Progenitor cell of endocrine pancreas (in vitro differentiated cells): ENCODE data around the gene NUDT5. TPM values are rescaled to one million over a fixed set of nuclear protein-coding genes. Genes with fewer than 3 reads are reported as not detected.
A peak's percentile ranks its signal among the peaks of the same experiment; 100 is the strongest.

Experiments
- DNase-seq: peaks from one replicate; pipeline ENCODE4 v3.0.0; 2021; ENCODE audit warnings: low spot score; ENCODE audit not compliant: unreplicated experiment
- H3K27ac Mint-ChIP-seq: 2 replicates; pipeline ENCODE4 v1.8.0; 2021; ENCODE audit warnings: mild to moderate bottlenecking, moderate library complexity, mixed read lengths
- H3K27me3 Mint-ChIP-seq: 2 replicates; pipeline ENCODE4 v1.8.0; 2021; ENCODE audit warnings: mixed read lengths
- H3K36me3 Mint-ChIP-seq: 2 replicates; pipeline ENCODE4 v1.8.0; 2022; ENCODE audit warnings: mixed read lengths; ENCODE audit not compliant: insufficient read depth
- H3K4me1 Mint-ChIP-seq: 2 replicates; pipeline ENCODE4 v1.8.0; 2021; ENCODE audit warnings: low read depth, mixed read lengths
- H3K4me3 Mint-ChIP-seq: 2 replicates; pipeline ENCODE4 v1.8.0; 2021; ENCODE audit warnings: low read depth, mild to moderate bottlenecking, moderate library complexity, mixed read lengths
- H3K9me3 Mint-ChIP-seq: 2 replicates; pipeline ENCODE4 v1.8.0; 2021; ENCODE audit warnings: low read depth, mixed read lengths
- total RNA-seq: library from RNA; stranded (reverse); gene quantifications from 2 replicates; pipeline ENCODE4 v1.2.1, GENCODE V29; 2021
- TF ChIP-seq, protein P1 (sequence below): fragments of 200-600 bp; sonication (generic); IDR thresholded peaks from one replicate; pipeline ENCODE4 v1.5.0; 2021; ENCODE audit warnings: antibody characterized with exemption, mild to moderate bottlenecking; ENCODE audit not compliant: unreplicated experiment

Gene NUDT5
- total RNA-seq, 1 donor from 2014 or later: 56.5 TPM

DNA sequence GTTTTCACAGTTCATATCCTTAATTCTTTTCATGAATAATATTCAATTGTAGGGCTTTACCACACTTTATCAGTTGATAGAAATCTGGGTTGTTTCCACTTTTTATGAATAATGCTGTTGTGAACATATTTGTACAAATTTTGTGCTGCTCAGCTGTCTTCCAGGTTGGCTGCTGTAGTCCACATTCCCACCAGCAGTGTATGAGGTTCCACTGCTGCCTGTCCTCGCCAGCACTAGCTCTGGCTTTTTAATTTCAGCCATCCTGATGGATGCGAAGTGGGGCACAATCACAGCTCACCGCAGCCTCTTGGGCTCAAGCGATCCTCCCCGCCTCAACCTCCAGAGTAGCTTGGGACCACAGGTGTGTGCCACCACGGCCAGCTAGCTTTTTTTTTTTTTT, 32.8 kb downstream of the NUDT5 start:
- no peak overlapping the region for H3K4me3 Mint-ChIP-seq
- H3K27ac Mint-ChIP-seq: no peak overlapping the region
- no peaks in the 10 kb centered on the region for H3K4me1 Mint-ChIP-seq
- no peak for DNase-seq
- no peaks in the 10 kb centered on the region for H3K9me3 Mint-ChIP-seq
- peaks cover 15% of the 10 kb centered on the region for H3K36me3 Mint-ChIP-seq
- TF ChIP-seq, protein P1, sequence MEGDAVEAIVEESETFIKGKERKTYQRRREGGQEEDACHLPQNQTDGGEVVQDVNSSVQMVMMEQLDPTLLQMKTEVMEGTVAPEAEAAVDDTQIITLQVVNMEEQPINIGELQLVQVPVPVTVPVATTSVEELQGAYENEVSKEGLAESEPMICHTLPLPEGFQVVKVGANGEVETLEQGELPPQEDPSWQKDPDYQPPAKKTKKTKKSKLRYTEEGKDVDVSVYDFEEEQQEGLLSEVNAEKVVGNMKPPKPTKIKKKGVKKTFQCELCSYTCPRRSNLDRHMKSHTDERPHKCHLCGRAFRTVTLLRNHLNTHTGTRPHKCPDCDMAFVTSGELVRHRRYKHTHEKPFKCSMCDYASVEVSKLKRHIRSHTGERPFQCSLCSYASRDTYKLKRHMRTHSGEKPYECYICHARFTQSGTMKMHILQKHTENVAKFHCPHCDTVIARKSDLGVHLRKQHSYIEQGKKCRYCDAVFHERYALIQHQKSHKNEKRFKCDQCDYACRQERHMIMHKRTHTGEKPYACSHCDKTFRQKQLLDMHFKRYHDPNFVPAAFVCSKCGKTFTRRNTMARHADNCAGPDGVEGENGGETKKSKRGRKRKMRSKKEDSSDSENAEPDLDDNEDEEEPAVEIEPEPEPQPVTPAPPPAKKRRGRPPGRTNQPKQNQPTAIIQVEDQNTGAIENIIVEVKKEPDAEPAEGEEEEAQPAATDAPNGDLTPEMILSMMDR: no peak
- H3K27me3 Mint-ChIP-seq: no peaks in the 10 kb centered on the region

DNA sequence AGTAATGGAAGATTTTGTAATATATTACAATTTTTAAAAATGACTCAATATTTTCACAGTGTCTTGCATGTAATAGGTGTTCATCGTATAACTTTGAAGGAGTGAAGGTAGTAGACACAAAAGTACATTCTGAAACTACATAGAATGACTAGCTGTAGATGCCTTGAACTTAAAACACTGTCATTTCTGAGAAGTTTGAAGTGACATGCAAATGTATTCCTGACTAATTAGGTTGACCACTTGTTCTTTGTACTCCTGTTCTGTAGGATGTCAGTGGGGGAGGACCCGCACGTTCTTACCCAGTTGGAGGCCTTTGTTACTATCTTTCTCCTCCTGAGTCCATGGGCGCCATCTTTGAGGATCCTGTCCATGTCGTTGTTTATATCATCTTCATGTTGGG, 35.0 kb downstream of the NUDT5 start:
- Mint-ChIP-seq H3K27ac (no peak overlapping the region), H3K27me3 (no peaks in the 10 kb centered on the region), H3K4me3 (no peak overlapping the region), H3K9me3 (no peaks in the 10 kb centered on the region), H3K36me3 (peaks cover 22% of the 10 kb centered on the region), H3K4me1 (no peaks in the 10 kb centered on the region)
- TF ChIP-seq, protein P1: no peak
- no peak for DNase-seq

DNA sequence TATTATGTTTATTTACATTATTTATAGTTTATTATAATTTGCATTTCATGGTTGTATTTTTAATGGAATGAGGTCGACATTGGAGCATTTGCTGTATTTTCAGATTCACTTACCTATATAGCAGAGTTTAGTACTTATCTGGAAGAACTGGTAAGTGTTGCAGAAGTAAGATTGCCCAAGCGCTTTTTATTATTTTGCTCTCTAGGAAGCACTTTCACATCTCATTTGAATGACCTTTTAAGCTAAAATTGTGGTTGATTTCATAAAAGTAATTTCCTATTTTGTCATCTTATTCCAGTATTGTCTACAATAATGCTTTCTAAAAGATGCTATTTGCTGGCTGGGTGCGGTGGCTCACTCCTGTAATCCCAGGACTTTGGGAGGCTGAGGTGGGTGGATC, 37.6 kb downstream of the NUDT5 start:
- Mint-ChIP-seq H3K27me3 (no peaks in the 10 kb centered on the region), H3K36me3 (peaks cover 20% of the 10 kb centered on the region), H3K4me3 (no peak overlapping the region), H3K9me3 (no peaks in the 10 kb centered on the region), H3K27ac (no peak overlapping the region), H3K4me1 (no peaks in the 10 kb centered on the region)
- DNase-seq: no peak
- TF ChIP-seq, protein P1: no peak

DNA sequence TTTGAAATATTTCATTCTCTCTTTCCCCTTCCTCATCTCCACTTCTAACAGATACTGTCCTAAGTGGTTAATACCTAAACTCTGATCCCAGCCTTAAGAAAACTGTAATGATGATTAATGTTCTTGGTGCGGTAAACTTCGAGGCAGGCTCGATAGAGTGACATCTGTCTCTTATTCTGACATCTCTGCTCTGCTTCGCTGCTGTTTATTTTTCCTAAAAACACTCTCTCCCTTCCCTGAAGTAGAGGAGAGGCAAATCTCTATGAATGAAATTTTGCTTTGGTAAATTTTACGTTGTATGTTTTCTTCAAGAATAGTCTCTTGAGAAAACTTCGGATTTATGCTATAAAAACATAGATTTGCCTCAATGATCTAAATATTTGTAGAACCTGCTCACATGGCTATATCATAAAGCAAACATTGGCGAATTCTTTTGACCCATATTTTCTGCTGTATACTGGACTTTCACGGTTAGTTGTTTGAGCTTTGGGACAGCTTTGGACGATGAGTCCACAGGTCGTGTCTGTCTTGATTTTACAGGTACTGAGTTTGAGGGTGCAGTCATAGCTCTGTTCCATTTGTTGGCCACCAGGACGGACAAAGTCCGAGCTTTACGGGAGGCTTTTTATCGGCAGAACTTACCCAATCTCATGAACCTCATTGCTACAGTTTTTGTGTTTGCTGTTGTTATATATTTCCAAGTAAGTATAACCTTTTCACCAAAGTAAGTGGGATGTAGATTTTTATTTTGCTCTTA, 39.1 kb downstream of the NUDT5 start:
- no peak for DNase-seq

DNA sequence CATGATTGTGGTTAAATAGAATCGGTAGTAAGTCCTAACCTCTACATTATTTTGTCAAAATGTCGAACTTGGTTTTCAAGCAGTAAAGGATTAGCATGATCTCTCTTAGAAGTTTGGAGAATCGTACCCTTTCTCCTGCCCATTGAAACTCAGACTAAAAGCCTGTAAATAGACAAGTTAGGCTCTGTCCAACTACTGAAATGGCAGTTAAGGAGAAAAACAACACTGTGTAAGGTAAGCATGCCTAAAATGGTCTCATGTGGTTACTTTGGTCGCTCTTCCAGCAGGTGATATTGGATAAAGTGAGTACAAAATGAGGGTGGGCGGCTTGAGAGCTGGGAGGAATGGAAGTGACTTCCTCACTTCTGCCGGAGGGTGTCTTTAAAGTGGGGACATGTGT, 41.2 kb downstream of the NUDT5 start:
- no peaks in the 10 kb centered on the region for H3K4me1 Mint-ChIP-seq
- H3K36me3 Mint-ChIP-seq: peaks cover 24% of the 10 kb centered on the region
- H3K4me3 Mint-ChIP-seq: no peak overlapping the region
- H3K9me3 Mint-ChIP-seq: no peaks in the 10 kb centered on the region
- TF ChIP-seq, protein P1: no peak
- no peaks in the 10 kb centered on the region for H3K27me3 Mint-ChIP-seq
- no peak for DNase-seq
- peak overlapping the region; percentile 59 for H3K27ac Mint-ChIP-seq

More for the DNA sequence above, 39.1 kb downstream of the NUDT5 start:
- TF ChIP-seq, protein P1: no peak
- no peak overlapping the region for H3K27ac Mint-ChIP-seq
- H3K4me1 Mint-ChIP-seq: no peaks in the 10 kb centered on the region
- no peaks in the 10 kb centered on the region for H3K9me3 Mint-ChIP-seq
- no peak overlapping the region for H3K4me3 Mint-ChIP-seq
- H3K27me3 Mint-ChIP-seq: no peaks in the 10 kb centered on the region
- H3K36me3 Mint-ChIP-seq: peaks cover 23% of the 10 kb centered on the region
